Measurements from ENCODE around the gene ARHGAP44. TPM values are rescaled to one million over a fixed set of nuclear protein-coding genes. Genes with fewer than 3 reads are reported as not detected.

ARHGAP44 gene
- total and polyA plus RNA-seq, 4 donors: 0.14 to 1.3 (median 0.42) TPM

- no peaks in the 10 kb centered on the region for H3K27me3 ChIP-seq (ENCODE audit: control insufficient read depth in 4 of 4, insufficient read depth in 4 of 4, low read length in 3 of 4)
- peaks cover 0 to 12% (median 8%) of the 10 kb centered on the region in 4 donors for H3K4me1 ChIP-seq (ENCODE audit: control insufficient read depth in 4 of 4, insufficient read depth in 4 of 4, low read length in 3 of 4)
- no peak overlapping the region for H3K9ac ChIP-seq (ENCODE audit: low read depth in 1 of 2, low read length in 2 of 2)
- no peaks in the 10 kb centered on the region for H3K36me3 ChIP-seq (ENCODE audit: control insufficient read depth in 4 of 4, insufficient read depth in 3 of 4, low read depth in 1 of 4, low read length in 3 of 4)
- no peak overlapping the region for H3K27ac ChIP-seq (ENCODE audit: low read depth in 1 of 2, low read length in 2 of 2)
- 82% methylated on average over 10 of the region's 10 CpGs for WGBS
- DNase-seq (ENCODE audit: low spot score): no peak
- TF ChIP-seq YY1 (IDR thresholded peaks at IDR 0.05): no peak
- no peak for TF ChIP-seq SP1 (IDR thresholded peaks at IDR 0.05)
- no peak for TF ChIP-seq RXRA (IDR thresholded peaks at IDR 0.05)
- TF ChIP-seq MAX (IDR thresholded peaks at IDR 0.05): no peak
- TF ChIP-seq EGR1 (IDR thresholded peaks at IDR 0.05; ENCODE audit: low read depth in 2 of 2): no peak
- no peak for TF ChIP-seq GABPA (IDR thresholded peaks at IDR 0.05 in 1 of 2, conservative IDR thresholded peaks at IDR 0.05 in 1 of 2)
- TF ChIP-seq HNF4G (IDR thresholded peaks at IDR 0.05): no peak
- TF ChIP-seq REST (IDR thresholded peaks at IDR 0.05): no peak
- TF ChIP-seq CTCF (IDR thresholded peaks at IDR 0.05; ENCODE audit: low read depth, low read length, missing input control): no peak
- no peak for TF ChIP-seq NR2F2 (IDR thresholded peaks at IDR 0.05)
- no peak overlapping the region for H3K4me3 ChIP-seq (ENCODE audit: low read depth in 1 of 3, low read length in 3 of 3)
- no peaks in the 10 kb centered on the region for H3K9me3 ChIP-seq (ENCODE audit: control insufficient read depth in 4 of 4, low read length in 3 of 4)
Observed at GRCh38 chr17:12964840-12965239, 175.5 kb downstream of the ARHGAP44 start.

- Histone ChIP-seq H3K4me1 (ENCODE audit: control insufficient read depth in 4 of 4, insufficient read depth in 4 of 4, low read length in 3 of 4) (peaks cover 0 to 12% (median 8%) of the 10 kb centered on the region in 4 donors), H3K4me3 (ENCODE audit: low read depth in 1 of 3, low read length in 3 of 3) (no peak overlapping the region), H3K27ac (ENCODE audit: low read depth in 1 of 2, low read length in 2 of 2) (no peak overlapping the region), H3K27me3 (ENCODE audit: control insufficient read depth in 4 of 4, insufficient read depth in 4 of 4, low read length in 3 of 4) (no peaks in the 10 kb centered on the region), H3K9me3 (ENCODE audit: control insufficient read depth in 4 of 4, low read length in 3 of 4) (no peaks in the 10 kb centered on the region), H3K9ac (ENCODE audit: low read depth in 1 of 2, low read length in 2 of 2) (no peak overlapping the region), H3K36me3 (ENCODE audit: control insufficient read depth in 4 of 4, insufficient read depth in 3 of 4, low read depth in 1 of 4, low read length in 3 of 4) (no peaks in the 10 kb centered on the region)
- no peak for TF ChIP-seq FOXA1 (IDR thresholded peaks at IDR 0.05)
- TF ChIP-seq CTCF (IDR thresholded peaks at IDR 0.05; ENCODE audit: low read depth, low read length, missing input control): no peak
- no peak for TF ChIP-seq ATF3 (IDR thresholded peaks at IDR 0.05)
- no peak for TF ChIP-seq RXRA (IDR thresholded peaks at IDR 0.05)
- TF ChIP-seq NR2F2 (IDR thresholded peaks at IDR 0.05): no peak
- no peak for TF ChIP-seq RAD21 (IDR thresholded peaks at IDR 0.05)
- TF ChIP-seq GABPA (IDR thresholded peaks at IDR 0.05 in 1 of 2, conservative IDR thresholded peaks at IDR 0.05 in 1 of 2): no peak
- no peak for TF ChIP-seq TAF1 (conservative IDR thresholded peaks at IDR 0.05)
- TF ChIP-seq FOXA2 (IDR thresholded peaks at IDR 0.05): no peak
- TF ChIP-seq REST (IDR thresholded peaks at IDR 0.05): no peak
- TF ChIP-seq YY1 (IDR thresholded peaks at IDR 0.05): no peak
- no peak for TF ChIP-seq EGR1 (IDR thresholded peaks at IDR 0.05; ENCODE audit: low read depth in 2 of 2)
- TF ChIP-seq MAX (IDR thresholded peaks at IDR 0.05): no peak
- WGBS: 83% methylated on average over 3 of the region's 3 CpGs
- DNase-seq (ENCODE audit: low spot score): no peak
Observed at GRCh38 chr17:12965988-12966387, 176.7 kb downstream of the ARHGAP44 start.
